Amniotic stem cell (primary cell): ENCODE results near the gene TAGLN.
"Not testable (repeated sequence)": the region's sequence is repeated elsewhere in the genome, so short reads cannot be mapped to it uniquely, and the experiment has no call there.

Source experiments
- DNase-seq: peaks from one replicate; lab custom pipeline; 2025; lab: John Stamatoyannopoulos, UW

TAGLN gene

DNA sequence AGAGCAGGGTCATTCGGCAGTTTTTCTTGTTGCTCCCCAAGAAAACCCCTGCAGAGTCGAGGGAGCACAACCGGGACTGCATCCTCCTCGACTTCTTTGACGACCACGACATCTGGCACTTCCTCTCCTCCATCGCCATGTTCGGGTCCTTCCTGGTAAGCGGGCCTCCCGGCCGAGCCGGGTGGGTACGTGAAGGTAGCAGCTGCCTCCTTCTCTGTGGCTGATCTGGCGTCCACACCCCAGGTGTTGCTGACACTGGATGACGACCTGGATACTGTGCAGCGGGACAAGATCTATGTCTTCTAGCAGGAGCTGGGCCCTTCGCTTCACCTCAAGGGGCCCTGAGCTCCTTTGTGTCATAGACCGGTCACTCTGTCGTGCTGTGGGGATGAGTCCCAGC lies 3.4 kb upstream of the TAGLN start:
- no peak for DNase-seq

DNA sequence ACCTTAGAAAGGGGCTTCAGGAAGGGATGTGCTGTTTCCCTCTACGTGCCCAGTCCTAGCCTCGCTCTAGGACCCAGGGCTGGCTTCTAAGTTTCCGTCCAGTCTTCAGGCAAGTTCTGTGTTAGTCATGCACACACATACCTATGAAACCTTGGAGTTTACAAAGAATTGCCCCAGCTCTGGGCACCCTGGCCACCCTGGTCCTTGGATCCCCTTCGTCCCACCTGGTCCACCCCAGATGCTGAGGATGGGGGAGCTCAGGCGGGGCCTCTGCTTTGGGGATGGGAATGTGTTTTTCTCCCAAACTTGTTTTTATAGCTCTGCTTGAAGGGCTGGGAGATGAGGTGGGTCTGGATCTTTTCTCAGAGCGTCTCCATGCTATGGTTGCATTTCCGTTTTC lies 2.2 kb upstream of the TAGLN start:
- no peak for DNase-seq

DNA sequence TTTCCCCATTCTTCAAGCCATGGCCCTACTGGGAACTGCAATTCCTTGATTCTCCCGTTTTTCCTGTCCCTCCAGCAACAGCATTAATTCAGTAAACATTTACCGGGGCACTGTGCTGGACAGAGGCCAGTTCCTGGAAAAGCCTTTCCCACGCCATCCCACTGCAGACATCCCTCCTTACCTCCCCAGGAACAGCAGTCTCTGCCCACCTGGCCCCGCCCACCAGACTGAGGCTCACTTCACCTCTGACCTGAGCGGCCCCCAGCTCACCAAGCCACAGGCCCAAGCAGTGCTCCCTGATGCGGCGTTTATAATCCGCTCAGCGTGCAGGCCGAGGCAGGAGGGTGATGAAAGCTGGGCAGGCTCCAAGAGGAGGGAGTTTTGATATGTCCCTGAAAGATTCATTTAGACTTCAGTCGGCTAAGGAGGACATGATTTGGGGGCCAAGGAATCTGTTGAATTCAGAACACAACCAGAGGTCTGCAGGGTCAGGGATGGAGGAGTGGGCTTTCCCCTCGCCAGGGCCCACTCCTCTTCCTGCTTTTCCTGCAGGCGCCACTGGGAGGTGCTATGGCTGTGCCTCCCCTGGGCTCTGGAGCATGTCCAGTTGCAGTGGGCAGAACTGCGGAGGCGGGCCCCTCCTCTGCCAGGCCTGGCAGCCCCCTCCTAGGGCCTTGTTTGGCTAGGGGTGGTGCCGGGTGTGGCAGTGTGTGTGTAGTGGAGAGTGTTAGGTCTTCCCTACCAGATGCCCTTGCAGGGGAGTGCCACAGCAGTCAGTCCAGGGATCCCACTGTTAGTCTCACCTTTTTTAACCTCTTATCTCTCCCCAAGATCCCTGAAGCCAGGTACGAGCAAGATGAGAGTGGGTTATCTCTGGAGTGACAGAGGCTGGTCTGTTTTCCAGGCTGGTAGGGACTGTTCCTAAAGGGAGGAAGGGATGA lies 1.4 kb upstream of the TAGLN start:
- no peak for DNase-seq

DNA sequence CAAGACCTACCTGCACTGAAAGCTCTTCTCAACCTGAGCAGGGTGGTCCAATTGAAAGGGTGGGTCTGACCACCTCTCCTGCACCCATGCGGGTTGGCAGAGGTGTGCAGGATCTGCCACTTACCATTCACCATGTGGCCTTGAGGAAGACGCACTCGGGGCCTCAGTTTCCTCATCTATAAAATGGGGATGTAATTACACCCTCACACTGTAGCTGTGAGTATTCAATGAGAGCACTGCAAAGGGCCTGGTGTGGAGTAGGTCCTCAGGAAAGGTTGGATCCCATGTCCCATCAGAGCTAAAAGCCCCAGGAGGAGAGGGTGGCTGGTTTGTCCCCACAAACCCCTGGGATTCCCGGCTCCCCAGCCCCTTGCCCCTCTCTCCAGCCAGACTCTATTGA lies 557 bp upstream of the TAGLN start:
- no peak for DNase-seq

DNA sequence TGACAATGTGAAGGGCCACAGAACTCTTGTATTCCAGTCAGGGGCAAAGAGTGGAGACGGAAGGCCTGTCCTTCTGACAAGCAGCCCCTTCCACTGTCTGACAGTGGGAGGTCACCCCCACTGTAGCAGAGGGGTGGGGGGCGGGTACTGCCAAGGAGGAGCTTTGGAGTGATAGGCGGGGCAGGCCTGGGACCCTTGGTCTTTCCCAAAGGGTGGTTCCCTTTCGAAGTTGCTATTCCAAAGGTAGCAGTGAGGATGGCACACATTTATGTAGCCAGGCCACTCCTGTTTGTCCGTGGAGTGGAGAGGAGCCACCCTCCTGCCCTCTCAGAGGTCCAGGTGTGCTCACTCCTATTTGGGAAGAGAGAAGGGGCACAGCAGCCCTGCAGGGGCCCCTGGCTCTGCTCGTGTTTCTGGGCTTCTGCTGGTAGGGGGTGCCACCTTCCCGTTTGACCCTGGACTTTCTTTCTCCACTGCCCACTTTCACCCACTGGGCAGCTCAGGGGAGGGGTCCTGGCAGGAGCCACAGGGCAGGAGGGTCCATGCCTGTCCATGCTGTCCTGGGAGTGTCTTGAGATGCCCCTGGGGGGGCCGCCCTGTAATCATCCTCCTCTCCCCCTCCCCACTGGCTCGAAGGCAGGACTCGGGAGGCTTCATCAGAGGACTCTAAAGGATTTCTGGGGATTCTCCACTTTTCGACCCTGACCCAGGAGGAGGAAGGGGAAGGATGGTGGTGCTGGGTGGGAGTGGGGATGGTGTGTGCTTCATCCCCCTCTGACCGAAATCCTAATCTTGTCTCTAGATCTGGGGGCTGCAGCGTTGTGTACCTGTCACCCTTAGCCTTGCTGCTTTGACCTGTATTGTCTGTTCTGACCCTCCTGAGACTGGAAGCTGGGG lies 994 bp downstream of the TAGLN start:
- no peak for DNase-seq

DNA sequence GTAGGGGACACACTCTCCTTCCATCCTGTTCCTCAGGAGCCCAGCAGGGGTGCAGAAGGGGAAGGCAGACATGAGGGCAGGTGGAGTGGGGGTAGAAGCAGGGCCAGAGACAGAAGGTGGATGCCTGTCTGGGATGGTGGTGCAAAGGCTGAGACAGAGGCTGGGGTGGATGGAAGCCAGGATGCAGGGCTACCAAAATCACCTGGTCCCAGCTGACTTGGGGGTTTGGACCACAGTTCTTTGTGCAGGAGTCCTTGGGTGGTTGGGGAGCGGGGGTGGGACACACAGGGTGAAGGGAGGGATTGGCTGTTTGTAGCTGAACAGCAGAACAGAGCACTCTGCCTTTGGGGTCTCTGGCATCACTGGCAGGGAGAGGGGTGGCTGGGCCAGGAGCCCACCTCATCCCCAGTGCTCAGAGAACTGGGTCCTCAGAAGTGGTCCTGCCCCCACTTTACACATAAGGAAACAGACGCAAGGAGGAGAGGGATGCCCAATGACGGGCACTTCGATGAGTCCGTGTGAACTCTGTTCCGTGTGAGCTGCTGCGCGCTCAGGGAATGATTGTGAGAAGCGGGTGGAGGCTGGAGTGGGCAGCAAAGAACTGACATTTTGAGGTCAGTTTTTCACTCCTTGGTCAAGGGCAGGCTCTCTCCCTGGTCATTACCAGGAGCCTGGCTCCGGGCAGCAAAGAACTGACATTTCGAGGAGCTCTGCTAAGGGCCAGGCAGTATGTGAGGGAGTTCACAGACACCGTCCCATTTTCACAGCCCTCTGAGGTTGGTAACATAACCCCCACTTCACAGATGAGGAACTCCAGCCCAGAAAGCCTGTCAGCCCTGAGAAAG lies 1.9 kb downstream of the TAGLN start:
- DNase-seq = no peak

DNA sequence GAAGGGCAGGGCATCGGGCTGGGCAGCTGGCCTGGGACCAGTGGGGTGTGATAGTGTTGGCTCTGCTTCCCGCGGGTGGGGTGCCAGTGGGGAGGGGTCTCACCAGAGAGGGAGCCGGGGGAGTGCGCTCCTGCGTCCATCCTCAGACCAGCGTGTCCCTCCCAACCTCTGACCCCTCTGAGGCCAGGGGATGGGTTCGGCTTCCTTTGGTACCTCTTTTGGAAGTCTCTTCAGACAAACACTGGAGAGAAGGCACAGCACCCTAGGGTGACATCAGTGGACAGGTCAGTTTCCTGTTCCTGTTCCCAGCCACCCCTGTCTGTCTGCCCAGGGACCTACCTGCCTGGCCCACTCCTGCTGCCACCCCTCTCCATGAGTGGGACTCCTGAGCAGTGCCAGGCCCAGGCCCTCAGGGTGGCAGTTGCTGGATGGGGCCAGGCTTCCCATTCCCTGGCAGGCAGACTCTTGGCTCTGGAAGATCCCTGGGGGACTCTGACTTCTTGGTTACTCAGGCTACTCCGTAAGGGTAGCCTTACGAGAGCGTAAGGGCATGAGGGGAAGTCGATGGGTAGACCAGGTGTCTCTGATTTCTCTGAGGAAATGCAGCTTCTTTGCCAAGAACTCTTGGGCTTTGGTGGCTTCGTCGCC lies 2.6 kb downstream of the TAGLN start:
- DNase-seq = no peak

DNA sequence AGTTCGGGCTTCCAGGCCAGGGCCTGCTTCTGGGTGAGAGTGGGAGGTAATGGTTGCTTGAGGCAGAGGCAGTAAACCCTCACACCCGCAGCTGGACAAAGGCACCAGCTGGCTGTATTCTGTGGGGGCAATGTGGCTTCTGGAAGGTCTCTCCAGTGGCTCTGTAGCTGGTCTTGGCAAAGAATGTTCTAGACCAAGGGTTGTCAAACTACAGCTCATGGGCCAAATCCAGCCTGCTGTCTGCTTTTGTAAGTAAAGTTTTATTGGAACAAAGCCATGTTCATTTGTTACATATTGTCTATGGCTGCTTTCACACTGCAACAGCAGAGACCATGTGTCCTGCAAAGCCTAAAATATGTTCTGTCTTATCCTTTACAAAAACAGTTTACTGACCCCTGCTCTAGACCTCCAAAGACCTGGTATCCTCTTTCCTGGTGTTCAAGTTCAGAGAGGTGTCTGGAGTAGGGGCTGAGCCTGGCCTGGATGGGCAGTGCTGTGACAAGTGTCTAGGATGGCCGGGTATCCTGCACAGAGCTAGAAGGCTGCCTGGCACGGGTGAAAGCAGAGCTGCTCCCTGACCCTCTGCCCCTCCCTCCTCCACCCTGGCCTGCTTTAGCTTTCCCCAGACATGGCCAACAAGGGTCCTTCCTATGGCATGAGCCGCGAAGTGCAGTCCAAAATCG lies 3.4 kb downstream of the TAGLN start:
- DNase-seq = no peak

DNA sequence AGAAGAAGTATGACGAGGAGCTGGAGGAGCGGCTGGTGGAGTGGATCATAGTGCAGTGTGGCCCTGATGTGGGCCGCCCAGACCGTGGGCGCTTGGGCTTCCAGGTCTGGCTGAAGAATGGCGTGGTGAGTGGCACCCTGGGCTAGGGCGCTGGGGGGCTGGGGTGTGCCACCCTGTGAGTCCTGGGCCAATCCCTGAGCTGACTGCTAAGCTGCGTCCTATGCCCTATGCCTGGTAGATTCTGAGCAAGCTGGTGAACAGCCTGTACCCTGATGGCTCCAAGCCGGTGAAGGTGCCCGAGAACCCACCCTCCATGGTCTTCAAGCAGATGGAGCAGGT lies 3.9 kb downstream of the TAGLN start:
- no peak for DNase-seq

DNA sequence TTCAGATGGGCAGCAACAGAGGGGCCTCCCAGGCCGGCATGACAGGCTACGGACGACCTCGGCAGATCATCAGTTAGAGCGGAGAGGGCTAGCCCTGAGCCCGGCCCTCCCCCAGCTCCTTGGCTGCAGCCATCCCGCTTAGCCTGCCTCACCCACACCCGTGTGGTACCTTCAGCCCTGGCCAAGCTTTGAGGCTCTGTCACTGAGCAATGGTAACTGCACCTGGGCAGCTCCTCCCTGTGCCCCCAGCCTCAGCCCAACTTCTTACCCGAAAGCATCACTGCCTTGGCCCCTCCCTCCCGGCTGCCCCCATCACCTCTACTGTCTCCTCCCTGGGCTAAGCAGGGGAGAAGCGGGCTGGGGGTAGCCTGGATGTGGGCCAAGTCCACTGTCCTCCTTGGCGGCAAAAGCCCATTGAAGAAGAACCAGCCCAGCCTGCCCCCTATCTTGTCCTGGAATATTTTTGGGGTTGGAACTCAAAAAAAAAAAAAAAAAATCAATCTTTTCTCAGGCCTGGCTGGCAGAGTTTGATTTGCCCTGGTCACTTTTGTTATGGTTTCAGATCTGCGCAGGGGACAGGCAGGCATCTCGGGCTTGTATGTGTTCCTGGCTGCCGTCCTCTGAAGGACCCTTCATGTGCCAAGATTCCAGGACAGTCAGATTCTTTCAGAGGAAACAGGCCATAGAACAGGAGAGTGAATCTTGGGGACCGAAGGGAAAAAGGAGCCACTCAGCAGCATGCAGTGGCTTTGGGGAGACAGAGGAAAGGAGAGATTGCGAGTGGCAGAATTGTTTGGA lies 5.3 kb downstream of the TAGLN start:
- no peak for DNase-seq

DNA sequence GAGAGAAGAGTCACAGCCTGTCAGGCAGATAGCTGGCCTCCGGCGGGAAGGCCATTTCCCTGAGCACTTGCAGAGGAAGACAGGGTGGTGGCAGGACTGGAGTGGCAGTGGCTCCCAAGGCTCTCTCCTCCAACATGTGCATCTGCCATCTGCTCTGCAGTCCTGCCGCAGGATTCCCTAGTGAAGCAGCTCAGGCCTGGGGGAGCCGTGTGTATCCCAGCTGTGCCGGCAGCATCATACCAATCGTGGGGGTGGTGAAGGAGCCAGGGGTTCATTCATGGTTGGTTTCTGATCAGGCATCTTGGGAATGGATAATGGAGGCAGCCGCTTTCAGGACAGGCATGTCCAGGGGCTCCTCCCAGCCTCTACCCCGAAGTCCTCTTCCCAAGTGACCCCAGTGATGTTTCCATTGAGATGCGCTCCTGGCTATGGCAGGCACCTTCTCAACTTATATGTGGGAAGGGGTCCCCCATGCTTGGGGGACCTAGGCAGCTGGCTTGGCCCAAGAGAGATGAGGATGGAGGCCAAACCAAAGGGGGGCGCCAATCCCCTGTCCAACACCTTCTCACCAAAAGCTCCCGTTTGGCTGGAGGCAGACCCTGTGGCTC lies 6.1 kb downstream of the TAGLN start:
- DNase-seq = no peak

DNA sequence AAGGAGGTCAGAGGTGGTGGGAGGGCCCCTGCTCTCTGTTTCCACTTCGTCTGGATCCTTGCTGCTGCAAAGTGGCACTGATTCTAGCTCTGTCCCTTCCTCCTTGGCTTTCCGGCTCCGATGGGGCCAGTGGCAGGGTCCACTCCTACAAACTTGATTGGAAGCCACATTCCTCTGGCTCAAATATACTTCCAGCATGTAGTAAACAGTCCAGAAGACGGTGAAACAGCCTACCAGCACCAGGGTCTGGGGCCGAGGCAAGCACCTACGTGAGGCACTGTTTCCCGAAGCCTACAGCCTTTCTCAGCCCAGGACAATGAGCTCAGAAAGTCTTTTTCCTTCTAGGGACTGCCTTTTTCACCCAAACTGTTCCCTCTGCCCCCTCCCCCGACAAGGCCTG lies 6.9 kb downstream of the TAGLN start:
- DNase-seq = not testable (repeated sequence)

DNA sequence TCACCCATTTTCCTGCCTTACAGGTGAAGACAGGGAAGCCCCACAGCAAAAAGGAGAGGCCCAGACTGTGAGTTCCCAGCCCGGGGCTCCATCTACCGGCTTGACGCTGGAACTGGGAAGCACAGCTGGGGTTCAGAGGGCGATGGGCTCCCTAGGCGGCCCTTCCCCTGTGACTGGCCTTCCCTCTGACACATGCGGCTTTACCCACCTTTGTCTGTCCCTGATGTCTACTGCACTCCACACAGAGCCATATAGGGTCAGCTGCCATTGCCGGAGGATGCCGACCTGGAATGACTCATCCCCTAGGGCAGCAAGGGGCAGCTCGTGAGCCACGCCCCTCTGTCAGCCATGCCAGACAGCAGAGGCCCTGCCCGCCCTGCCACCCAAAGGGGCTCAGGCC lies 7.7 kb downstream of the TAGLN start:
- not testable (repeated sequence) for DNase-seq

DNA sequence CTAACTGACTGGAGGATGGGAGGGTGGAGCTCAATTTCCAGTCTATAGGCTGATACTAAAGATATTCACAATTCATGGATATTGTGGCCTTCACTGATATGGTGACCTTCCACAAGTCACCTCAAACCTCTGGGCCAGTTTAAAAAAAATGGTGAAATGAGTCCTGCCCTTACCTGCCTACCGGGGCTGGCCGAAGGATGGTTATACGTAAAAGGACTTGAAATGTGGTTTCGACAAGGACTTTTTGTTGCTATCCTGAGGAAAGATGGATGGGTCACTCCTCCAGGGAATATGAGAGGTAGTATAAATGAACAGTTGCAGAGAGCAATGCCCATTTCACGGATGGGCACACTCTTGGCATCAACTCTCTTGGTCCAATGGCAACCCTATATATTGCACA lies 8.3 kb downstream of the TAGLN start:
- not testable (repeated sequence) for DNase-seq

DNA sequence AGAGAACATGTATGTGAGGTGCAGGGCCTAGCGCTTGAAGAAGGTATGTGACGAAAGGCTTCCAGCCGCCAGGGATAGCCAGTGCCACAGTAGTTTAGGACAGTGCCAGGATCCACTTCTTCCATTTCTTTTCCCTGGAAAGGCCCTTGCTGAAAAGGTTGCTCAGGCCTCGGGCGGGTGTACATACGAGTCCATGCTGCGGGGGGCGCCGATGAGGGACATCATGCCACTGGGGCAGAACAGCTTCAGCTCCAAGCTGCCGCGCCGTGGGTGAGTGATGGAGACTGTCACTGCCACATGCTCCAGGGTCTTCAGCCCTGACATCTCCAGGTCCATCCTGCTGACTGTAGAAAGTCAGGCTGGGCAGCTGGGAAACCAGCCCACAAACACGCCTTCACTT lies 9.5 kb downstream of the TAGLN start:
- DNase-seq = not testable (repeated sequence)

DNA sequence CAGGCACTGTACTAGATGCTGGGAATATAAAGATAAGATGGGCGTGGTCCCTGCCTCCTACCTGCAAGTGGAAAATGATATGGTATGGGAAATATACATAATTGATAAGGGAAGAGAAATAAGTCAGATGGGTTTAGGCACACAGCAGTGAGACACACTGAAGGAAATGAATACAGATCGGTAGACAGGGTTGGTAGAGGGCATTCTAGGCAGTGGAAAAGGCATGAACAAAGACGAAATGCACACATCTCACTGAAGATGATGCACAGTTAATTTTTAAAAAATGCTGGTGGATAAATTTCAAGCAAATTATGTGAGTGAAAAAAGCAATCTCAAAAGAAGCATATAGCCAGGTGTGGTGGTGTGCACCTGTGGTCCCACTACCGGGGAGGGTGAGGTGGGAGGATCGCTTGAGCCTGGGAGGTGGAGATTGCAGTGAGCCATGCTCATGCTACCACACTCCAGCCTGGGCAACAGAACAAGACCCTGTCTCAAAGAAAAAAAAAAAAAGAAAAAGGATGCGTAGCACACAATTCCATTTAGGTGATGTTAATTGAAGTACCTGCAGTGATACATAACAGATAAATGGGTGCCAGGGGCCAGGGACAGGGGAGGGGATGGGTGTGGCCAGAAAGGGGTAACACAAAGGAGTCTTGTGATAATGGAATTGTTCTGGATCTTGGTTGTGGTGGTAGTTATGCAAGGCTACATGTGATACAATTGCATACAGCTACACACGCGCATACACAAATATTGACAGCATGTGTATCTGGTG lies 10.4 kb downstream of the TAGLN start:
- peak; percentile 21 for DNase-seq

DNA sequence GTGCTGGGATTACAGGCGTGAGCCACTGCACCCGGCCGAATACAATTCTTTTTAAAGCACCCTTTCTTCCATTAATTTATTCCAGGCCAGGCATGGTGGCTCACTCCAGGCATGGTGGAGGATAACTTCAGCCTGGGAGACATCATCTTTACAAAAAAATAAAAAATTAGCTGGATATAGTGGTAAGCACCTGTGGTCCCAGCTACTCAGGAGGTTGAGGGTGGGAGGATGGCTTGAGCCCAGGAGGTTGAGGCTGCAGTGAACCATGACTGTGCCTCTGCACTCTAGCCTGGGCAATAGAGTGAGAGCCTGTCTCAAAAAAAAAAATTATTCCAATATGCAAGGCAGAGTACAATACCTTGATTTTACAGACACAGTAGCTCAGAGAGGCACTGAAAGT lies 11.4 kb downstream of the TAGLN start:
- no peak for DNase-seq

DNA sequence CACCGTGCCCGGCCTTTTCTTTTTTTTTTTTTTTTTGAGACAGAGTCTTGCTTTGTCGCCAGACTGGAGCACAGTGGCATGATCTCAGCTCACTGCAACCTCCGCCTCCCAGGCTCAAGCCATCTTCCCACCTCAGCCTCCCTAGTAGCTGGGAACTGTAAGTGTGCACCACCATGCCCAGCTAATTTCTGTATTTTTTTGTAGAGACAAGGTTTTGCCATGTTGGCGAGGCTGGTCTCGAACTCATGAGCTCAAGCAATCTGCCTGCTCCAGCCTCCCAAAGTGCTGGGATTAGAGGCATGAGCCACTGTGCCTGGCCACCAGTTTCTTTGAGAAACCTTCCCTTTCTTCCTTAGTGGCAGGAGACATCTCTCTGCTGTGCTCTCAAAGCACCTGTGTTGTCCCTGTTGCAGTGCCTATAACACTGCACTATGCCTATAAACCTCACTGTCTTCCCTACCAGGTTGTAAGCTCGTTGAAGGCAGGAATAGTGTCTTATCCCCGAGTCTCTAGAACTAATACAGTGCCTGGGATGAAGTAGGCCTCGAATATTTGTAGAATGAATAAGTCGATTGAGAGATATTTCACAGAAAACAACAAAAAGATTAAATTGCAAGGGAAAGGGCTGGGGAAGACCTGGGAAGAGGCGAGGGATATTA lies 13.7 kb downstream of the TAGLN start:
- no peak for DNase-seq
